ENCODE results near the gene SLC23A2. TPM values are rescaled to one million over a fixed set of nuclear protein-coding genes. Genes with fewer than 3 reads are reported as not detected.

The SLC23A2 gene
- total and polyA plus RNA-seq, 4 donors, result 9.1 to 48.4 (median 14.7) TPM

Small RNAs within 50 kb of the gene (small RNA-seq; reads per million reads assigned to genes)
- not detected for gene AL121890.1
- not detected for gene RF00322

Other genes starting within 250 kb of the SLC23A2 start
- 10 to 100 TPM in 1 of 2 donors, 1 to 10 TPM in 1; 7.2 to 14.6 TPM for gene RASSF2, start 177.9 kb downstream of the SLC23A2 start, total RNA-seq
- 1 to 10 TPM; 1.2 to 2.2 TPM for gene RASSF2, start 177.9 kb downstream of the SLC23A2 start, polyA plus RNA-seq
- 10 to 100 TPM; 53.8 to 75.7 TPM for gene TMEM230, start 111.6 kb upstream of the SLC23A2 start, total RNA-seq
- 100 to 1,000 TPM in 1 of 2 donors, 10 to 100 TPM in 1; 83.1 to 101 TPM for gene TMEM230, start 111.6 kb upstream of the SLC23A2 start, polyA plus RNA-seq
- gene PCNA, start 118.4 kb upstream of the SLC23A2 start, total RNA-seq, result 100 to 1,000 TPM in 1 of 2 donors, 10 to 100 TPM in 1; 19.3 to 161 TPM
- gene PCNA, start 118.4 kb upstream of the SLC23A2 start, polyA plus RNA-seq, result 10 to 100 TPM; 14.1 to 28.3 TPM
- 10 to 100 TPM; 17.6 to 31.6 TPM for gene CDS2, start 125.5 kb upstream of the SLC23A2 start, total RNA-seq
- gene CDS2, start 125.5 kb upstream of the SLC23A2 start, polyA plus RNA-seq, result 10 to 100 TPM in 1 of 2 donors, 1 to 10 TPM in 1; 9.6 to 11.2 TPM

Measured in liver (tissue), 5 donors.